ENCODE results near the gene COMMD7. TPM values are rescaled to one million over a fixed set of nuclear protein-coding genes. Genes with fewer than 3 reads are reported as not detected.
"Not testable (repeated sequence)": the region's sequence is repeated elsewhere in the genome, so short reads cannot be mapped to it uniquely, and the experiment has no call there.

Gene COMMD7
- total RNA-seq, 1 donor from 2014 or later = 48.4 TPM

GRCh38 chr20:32772046-32772445 is 28.8 kb upstream of the COMMD7 start:
- DNase-seq (no peak), ATAC-seq (no peak)
- intact Hi-C loops (cut with micrococcal nuclease) = no loop called here

- intact Hi-C loops (cut with micrococcal nuclease) = no loop called here
- DNase-seq (no peak), ATAC-seq (no peak)
Measured at GRCh38 chr20:32767418-32768198, 24.3 kb upstream of the COMMD7 start.

- DNase-seq; ATAC-seq; intact Hi-C loops (cut with micrococcal nuclease): not testable (repeated sequence)
Measured at GRCh38 chr20:32765230-32765875, 22.1 kb upstream of the COMMD7 start.

GRCh38 chr20:32764005-32764960 is 21.0 kb upstream of the COMMD7 start:
- DNase-seq (no peak), ATAC-seq (no peak)
- intact Hi-C loops (cut with micrococcal nuclease) = no loop called here

GRCh38 chr20:32763202-32764004 is 20.1 kb upstream of the COMMD7 start:
- ATAC-seq (no peak), DNase-seq (no peak)
- intact Hi-C loops (cut with micrococcal nuclease) = no loop called here

GRCh38 chr20:32762754-32763201 is 19.5 kb upstream of the COMMD7 start:
- DNase-seq (no peak), ATAC-seq (peak; percentile 8)
- intact Hi-C loops (cut with micrococcal nuclease) = no loop called here

GRCh38 chr20:32761831-32762753 is 18.8 kb upstream of the COMMD7 start, which contains the start of gene DNMT3B:
TSS of gene DNMT3B (plus strand) at chr20:32762385. CDS start at chr20:32780324, 17,939 bp downstream.
- intact Hi-C loops (cut with micrococcal nuclease) = no loop called here
- ATAC-seq (peak; percentile 95), DNase-seq (peak; percentile 90)

GRCh38 chr20:32761417-32761830 is 18.2 kb upstream of the COMMD7 start:
- DNase-seq (no peak), ATAC-seq (no peak)
- intact Hi-C loops (cut with micrococcal nuclease) = no loop called here

GRCh38 chr20:32756156-32756555 is 12.9 kb upstream of the COMMD7 start:
- no peak for DNase-seq
- no peak for ATAC-seq
- intact Hi-C loops (cut with micrococcal nuclease) = no loop called here

GRCh38 chr20:32753731-32754130 is 10.5 kb upstream of the COMMD7 start:
- intact Hi-C loops (cut with micrococcal nuclease) = no loop called here
- ATAC-seq (no peak), DNase-seq (no peak)

GRCh38 chr20:32752458-32753250 is 9.4 kb upstream of the COMMD7 start:
- DNase-seq (no peak), ATAC-seq (no peak)
- intact Hi-C loops (cut with micrococcal nuclease) = no loop called here

GRCh38 chr20:32751702-32752457 is 8.6 kb upstream of the COMMD7 start:
- intact Hi-C loops (cut with micrococcal nuclease) = no loop called here
- ATAC-seq = no peak
- no peak for DNase-seq

GRCh38 chr20:32751293-32751692 is 8.0 kb upstream of the COMMD7 start:
- ATAC-seq = no peak
- no peak for DNase-seq
- intact Hi-C loops (cut with micrococcal nuclease) = no loop called here

GRCh38 chr20:32749914-32750637 is 6.8 kb upstream of the COMMD7 start:
- intact Hi-C loops (cut with micrococcal nuclease) = no loop called here
- ATAC-seq (no peak), DNase-seq (no peak)
